Right lobe of liver (tissue), 4 donors: ENCODE measurements around the gene SERINC2.
"Not testable (repeated sequence)": the region's sequence is repeated elsewhere in the genome, so short reads cannot be mapped to it uniquely, and the experiment has no call there.

Experiments used
- CTCF ChIP-seq, 4 donors: fragments of 200-600 bp in 3 of 4; fragments of 450-650 bp in 1 of 4; IDR thresholded peaks; one replicate each; pipeline versions ENCODE4 v1.5.1 to v1.8.0; 2016 to 2022; ENCODE audit warnings: antibody characterized with exemption in 4 of 4, mild to moderate bottlenecking in 2 of 4
- POLR2A ChIP-seq: fragments of 450-650 bp; IDR thresholded peaks from one replicate; pipeline ENCODE4 v1.6.1; 2017; ENCODE audit warnings: antibody characterized with exemption, mild to moderate bottlenecking
- donor health status: DM: no; HTN: no; CAD: no.
- donor health status: DM: no; HTN: no; CAD: no.
- donor health status: DM: no; HTN: yes; CAD: no.

DNA sequence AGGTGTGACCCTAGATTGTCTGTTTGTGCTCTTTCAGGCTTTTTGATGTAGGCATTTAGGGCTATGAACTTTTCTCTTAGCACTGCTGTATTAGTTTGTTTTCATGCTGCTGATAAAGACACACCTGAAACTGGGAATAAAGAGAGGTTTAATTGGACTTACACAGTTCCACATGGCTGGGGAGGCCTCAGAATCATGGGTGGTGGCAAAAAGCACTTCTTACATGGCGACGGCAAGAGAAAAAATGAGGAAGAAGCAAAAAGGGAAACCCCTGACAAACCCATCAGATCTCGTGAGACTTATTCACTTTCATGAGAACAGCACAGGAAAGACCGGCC lies 59.3 kb downstream of the SERINC2 start:
- not testable (repeated sequence) for TF ChIP-seq POLR2A; CTCF (IDR thresholded peaks at IDR 0.05)
